Kidney tubule cell (primary cell): ENCODE results near the gene ZNF763.
"Not testable (repeated sequence)": the region's sequence is repeated elsewhere in the genome, so short reads cannot be mapped to it uniquely, and the experiment has no call there.

Source experiments
- DNase-seq: peaks from one replicate; pipeline ENCODE4 v3.0.0-alpha.2; 2018; ENCODE audit warnings: low spot score

ZNF763 gene

DNA sequence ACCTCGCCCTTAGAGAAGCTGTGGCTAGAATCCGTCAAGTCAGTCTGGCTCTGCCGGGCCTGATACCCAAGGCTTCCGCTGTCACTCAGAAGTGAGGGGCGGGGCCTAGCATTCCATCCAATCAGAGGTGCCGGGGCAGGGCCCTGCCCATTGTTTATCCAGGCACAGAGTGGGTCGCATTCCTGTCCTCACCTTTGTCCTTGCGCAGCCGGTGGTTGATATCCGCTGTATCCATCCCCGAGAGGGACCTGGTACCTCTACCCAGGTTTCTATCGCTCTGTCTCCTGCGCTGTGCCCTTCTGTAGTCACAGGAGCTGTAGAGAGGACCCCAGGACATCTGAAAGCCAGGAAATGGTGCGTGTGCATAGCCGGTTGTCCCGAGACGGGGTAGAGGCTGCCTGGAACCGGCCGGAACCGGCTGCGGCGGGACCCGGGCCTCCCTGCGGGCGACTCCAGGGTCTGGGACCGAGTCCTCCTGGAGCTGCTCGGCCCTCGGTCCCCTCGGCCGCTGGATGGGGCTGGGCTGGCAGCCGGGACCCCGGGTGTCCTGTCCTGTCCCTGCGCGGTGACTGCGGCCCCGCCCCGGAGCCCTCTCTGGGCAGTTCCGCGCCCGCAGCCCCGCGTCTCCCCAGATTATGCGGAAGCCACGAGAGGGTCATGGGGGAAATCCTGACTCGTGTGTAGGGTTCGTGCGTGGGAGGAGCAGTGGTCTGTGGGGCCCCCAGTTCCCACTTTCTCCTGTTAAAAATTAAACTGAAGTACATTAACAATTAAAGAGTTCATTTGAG is at the start of gene ZNF763:
ZNF763 (plus strand) TSS at position 183 of the 788 bp plus-strand sequence; CDS start at position 352, 169 bp downstream.
- DNase-seq: peak; percentile 94

DNA sequence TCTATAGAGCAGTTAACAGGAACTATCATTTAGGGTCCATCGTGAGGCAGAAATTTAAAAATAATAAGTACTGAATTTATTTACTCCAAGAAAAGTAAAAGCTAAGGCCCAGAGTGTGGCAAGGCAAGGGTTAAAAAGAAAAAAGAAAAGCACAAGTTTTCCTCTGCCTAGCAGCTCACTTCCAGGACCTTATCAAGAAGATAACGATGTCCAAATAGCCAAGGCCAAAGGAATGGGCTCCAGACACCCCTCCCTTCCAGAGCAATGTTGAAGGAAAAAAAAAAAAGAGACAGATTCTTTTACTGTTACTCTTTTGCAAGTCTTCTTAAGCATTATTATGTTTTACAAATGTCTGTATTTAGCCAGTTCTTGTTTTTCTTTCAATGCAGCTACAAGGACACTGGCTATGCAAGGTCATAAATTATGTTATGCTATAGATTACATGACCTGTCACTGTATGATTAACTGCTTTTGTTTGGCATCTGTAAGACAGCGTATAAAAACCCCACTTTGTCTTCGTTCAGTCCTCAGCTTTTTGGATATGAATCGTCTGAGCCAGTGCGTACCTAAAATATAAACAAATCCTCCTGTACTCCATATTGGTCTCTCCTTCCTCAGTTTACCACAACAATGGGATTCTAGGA is 42.9 kb upstream of the ZNF763 start:
- no peak for DNase-seq

GRCh38 chr19:11924886-11925650 is 39.8 kb upstream of the ZNF763 start, which contains the start of gene ZNF700:
ZNF700 (plus strand) TSS chr19:11925107; CDS start chr19:11925211, 104 bp downstream.
- DNase-seq: peak; percentile 92

- DNase-seq: peak; percentile 58
Observed at GRCh38 chr19:11925651-11926187, 39.1 kb upstream of the ZNF763 start.

GRCh38 chr19:11927227-11927626 is 37.6 kb upstream of the ZNF763 start:
- DNase-seq: no peak

DNA sequence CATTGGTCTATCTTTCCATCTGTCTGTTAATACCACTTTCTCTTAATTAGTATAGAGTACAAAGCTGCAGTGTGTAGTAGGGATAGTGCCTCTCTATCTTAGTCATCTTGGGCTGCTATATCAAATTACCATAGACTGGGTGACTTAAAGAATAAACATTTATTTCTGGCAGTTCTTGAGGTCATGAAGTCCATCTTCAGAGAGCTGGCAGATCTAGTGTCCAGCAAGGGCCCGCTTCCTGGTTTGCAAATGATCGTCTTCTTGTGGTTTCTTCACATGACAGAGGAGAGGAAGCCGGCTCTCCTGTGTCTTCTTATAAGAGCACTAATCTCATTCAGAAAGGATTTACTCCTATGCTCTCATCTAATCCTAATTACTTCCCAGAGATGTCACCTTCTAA is 33.8 kb upstream of the ZNF763 start:
- DNase-seq: no peak

DNA sequence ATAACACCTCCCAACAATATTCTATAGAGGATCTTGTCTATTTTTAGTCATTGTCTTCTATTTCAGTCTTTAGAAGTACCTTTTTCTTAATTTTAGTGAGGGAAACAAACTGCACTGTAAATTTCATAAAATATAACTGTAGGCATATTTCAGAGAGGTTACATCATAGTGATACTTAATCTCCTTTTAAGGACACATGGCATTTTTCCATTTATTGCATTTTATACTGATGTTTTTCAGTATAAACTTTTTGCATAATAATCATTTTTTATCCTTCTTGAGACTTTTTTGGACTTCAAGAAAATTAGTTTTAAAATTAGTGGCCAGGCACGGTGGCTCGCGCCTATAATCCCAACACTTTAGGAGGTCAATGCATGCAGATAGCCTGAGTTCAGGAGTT is 33.3 kb upstream of the ZNF763 start:
- DNase-seq: no peak

DNA sequence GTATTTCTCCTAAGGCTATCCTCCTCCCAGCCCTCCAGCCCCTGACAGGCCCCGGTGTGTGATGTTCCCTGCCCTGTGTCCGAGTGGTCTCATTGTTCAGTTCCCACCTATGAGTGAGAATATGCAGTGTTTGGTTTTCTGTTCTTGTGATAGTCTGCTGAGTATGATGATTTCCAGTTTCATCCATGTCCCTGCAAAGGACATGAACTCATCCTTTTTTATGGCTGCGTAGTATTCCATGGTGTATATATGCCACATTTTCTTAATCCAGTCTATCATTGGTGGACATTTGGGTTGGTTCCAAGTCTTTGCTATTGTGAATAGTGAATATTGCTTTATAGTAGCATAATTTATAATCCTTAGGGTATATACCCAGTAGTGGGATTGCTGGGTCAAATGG is 29.0 kb upstream of the ZNF763 start:
- DNase-seq: not testable (repeated sequence)

DNA sequence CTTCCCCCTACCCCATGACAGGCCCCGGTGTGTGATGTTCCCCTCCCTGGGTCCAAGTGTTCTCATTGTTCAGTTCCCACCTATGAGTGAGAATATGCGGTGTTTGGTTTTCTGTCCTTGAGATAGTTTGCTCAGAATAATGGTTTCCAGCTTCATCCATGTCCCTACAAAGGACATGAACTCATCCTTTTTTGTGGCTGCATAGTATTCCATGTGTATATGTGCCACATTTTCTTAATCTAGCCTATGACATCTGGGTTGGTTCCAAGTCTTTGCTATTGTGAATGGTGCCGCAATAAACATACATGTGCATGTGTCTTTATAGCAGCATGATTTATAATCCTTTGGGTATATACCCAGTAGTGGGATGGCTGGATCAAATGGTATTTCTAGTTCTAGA is 26.5 kb upstream of the ZNF763 start:
- DNase-seq: not testable (repeated sequence)

GRCh38 chr19:11941361-11941887 is 23.4 kb upstream of the ZNF763 start:
- not testable (repeated sequence) for DNase-seq

- DNase-seq: no peak
Observed at GRCh38 chr19:11942008-11942842, 22.6 kb upstream of the ZNF763 start.

GRCh38 chr19:11942843-11943108 is 22.1 kb upstream of the ZNF763 start:
- no peak for DNase-seq

DNA sequence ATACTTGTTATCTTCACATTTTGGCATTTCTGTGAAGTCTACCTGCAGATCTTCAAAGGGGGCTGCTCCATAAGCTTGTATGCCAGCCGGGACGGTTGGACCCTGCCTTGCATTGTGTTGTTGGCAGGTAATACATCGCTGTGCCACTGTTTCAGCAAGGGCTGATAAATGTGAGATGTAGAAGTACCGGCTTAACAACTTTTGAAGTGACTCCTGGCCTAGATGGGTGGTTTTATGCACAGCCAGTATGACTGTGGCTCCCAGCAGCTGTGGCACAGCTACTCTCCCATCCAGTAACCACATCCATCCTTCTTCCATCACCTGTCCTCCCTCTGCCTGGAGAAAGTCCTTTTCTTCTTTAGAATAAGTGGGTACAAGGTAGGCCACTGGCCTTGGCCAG is 20.2 kb upstream of the ZNF763 start:
- no peak for DNase-seq

DNA sequence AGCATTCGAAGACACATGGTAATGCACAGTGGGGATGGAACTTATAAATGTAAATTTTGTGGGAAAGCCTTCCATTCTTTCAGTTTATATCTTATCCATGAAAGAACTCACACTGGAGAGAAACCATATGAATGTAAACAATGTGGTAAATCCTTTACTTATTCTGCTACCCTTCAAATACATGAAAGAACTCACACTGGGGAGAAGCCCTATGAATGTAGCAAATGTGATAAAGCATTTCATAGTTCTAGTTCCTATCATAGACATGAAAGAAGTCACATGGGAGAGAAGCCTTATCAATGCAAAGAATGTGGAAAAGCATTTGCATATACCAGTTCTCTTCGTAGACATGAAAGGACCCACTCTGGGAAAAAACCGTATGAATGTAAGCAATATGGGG is 16.2 kb upstream of the ZNF763 start:
- DNase-seq: no peak

DNA sequence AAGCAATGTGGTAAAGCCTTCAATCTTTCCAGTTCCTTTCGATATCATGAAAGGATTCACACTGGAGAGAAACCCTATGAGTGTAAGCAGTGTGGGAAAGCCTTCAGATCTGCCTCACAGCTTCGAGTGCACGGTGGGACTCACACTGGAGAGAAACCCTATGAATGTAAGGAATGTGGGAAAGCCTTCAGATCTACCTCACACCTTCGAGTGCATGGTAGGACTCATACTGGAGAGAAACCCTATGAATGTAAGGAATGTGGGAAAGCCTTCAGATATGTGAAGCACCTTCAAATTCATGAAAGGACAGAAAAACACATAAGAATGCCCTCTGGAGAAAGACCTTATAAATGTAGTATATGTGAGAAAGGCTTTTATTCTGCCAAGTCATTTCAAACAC is 15.6 kb upstream of the ZNF763 start:
- DNase-seq: no peak

- not testable (repeated sequence) for DNase-seq
Observed at GRCh38 chr19:11949614-11950080, 15.2 kb upstream of the ZNF763 start.

GRCh38 chr19:11950312-11950711 is 14.5 kb upstream of the ZNF763 start:
- no peak for DNase-seq

DNA sequence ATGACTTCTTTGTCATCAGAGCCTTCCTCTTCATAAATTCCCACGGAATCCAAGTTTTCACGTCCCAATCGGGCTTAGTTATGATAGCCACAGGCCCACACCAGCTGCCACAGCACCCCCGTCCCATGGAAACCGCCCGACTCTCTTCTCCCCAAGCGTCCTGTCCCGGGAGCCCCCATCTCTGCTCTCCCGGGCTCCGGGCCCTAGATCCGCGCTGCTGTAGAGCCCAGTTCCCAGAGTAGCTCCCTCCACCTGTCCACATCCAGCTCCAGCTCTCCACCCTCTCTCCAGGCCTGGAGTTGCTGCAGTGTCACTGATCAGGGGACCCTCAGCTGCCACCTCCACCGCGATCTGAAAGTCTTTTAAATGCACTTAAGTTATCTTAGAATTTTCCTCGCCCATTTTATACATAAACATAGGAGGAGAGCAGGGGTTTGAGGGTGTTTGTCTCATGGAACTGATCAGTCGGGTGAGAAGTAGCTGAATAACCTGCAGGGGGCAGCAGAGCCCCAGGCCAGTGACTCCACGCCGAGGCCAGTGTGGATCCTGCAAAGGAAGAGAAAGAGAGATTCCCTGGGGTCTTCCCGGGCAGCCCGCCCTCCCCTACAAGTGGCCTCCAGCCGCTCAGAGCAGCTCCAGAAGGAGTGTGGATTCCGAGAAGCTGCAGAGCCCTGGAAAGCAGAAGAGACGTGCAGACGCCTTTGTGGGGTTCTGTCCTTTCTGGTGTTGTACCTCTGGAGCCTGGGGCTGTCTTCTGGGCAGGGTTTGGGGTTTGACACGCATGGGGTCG is 1.1 kb upstream of the ZNF763 start:
- DNase-seq: peak; percentile 60

DNA sequence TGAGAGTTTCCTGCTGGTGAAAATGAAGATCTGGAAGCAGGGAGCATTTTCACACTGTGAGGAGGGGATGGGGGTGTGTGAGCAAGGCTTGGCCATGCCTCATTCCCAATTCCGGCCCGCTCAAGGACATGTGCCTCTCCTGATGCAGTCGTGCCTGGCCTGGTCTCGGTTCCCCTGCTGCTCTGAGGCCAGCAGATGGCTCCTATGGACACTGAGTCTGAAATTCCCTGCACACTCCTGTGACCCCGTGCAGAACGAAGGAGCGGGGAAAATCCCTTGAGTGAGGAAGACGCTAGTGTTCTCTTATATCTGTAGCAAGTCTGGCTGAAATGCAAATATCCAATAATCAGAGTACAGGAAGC is 363 bp upstream of the ZNF763 start:
- no peak for DNase-seq

GRCh38 chr19:11970174-11970573 is 5.3 kb downstream of the ZNF763 start:
- no peak for DNase-seq

- DNase-seq: no peak
Observed at GRCh38 chr19:11971041-11971440, 6.2 kb downstream of the ZNF763 start.
